NOMO-1 treated with dmso at 0.1 percent for 144 hours (cell line): Measurements from ENCODE around the gene SYNGR1.
A peak's percentile ranks its signal among the peaks of the same experiment; 100 is the strongest.
"Not testable (repeated sequence)": the region's sequence is repeated elsewhere in the genome, so short reads cannot be mapped to it uniquely, and the experiment has no call there.

Experiments
- DNase-seq: peaks from one replicate; lab custom pipeline; 2025; ENCODE audit not compliant: unreplicated experiment; lab: John Stamatoyannopoulos, UW

SYNGR1 gene

GRCh38 chr22:39316440-39317083, 33.2 kb upstream of the SYNGR1 start:
- peak; percentile 72 for DNase-seq

- DNase-seq: no peak
These were observed 32.6 kb upstream of the SYNGR1 start for GRCh38 chr22:39317084-39317774.

GRCh38 chr22:39317775-39318506, 31.9 kb upstream of the SYNGR1 start:
- no peak for DNase-seq

- no peak for DNase-seq
These were observed 31.1 kb upstream of the SYNGR1 start for GRCh38 chr22:39318507-39319283.

GRCh38 chr22:39319284-39320022, 30.3 kb upstream of the SYNGR1 start, which contains the start of gene RPL3:
Gene RPL3 (minus strand): TSS chr22:39319623. CDS start chr22:39319597, 26 bp downstream.
- DNase-seq: peak; percentile 99

- not testable (repeated sequence) for DNase-seq
These were observed 29.2 kb upstream of the SYNGR1 start for GRCh38 chr22:39320616-39321029.

- no peak for DNase-seq
These were observed 24.3 kb upstream of the SYNGR1 start for GRCh38 chr22:39325392-39325932.

- DNase-seq: no peak
These were observed 21.6 kb upstream of the SYNGR1 start for GRCh38 chr22:39327995-39328754.

- DNase-seq: not testable (repeated sequence)
These were observed 19.2 kb upstream of the SYNGR1 start for GRCh38 chr22:39330553-39330952.

- DNase-seq: no peak
These were observed 17.2 kb upstream of the SYNGR1 start for GRCh38 chr22:39332441-39333064.

GRCh38 chr22:39336411-39336810, 13.4 kb upstream of the SYNGR1 start:
- no peak for DNase-seq

GRCh38 chr22:39339775-39340174, 10.0 kb upstream of the SYNGR1 start:
- DNase-seq: not testable (repeated sequence)

- no peak for DNase-seq
These were observed 8.6 kb upstream of the SYNGR1 start for GRCh38 chr22:39341179-39341578.

- peak; percentile 82 for DNase-seq
These were observed 6.3 kb upstream of the SYNGR1 start for GRCh38 chr22:39343259-39344045.

- DNase-seq: no peak
These were observed 5.8 kb upstream of the SYNGR1 start for GRCh38 chr22:39344046-39344390.

GRCh38 chr22:39345231-39345630, 4.6 kb upstream of the SYNGR1 start:
- DNase-seq: no peak

- peak; percentile 93 for DNase-seq
These were observed 784 bp upstream of the SYNGR1 start for GRCh38 chr22:39348909-39349505.

GRCh38 chr22:39349506-39349966, 255 bp upstream of the SYNGR1 start:
- peak; percentile 31 for DNase-seq
